Nephron (organoid): Measurements from ENCODE around the gene RFTN1.

Experiments used
- H3K27ac Mint-ChIP-seq, 3 experiments: 2 replicates each; pipeline ENCODE4 v1.8.0; 2020; ENCODE audit warnings: mixed read lengths in 3 of 3, mild to moderate bottlenecking in 2 of 3, moderate library complexity in 1 of 3
- H3K27me3 Mint-ChIP-seq: 2 replicates; pipeline ENCODE4 v1.8.0; 2021; ENCODE audit warnings: low read depth, mild to moderate bottlenecking, moderate library complexity, mixed read lengths
- H3K36me3 Mint-ChIP-seq: 2 replicates; pipeline ENCODE4 v1.8.0; 2020; ENCODE audit warnings: low read depth, mixed read lengths
- H3K4me1 Mint-ChIP-seq: 2 replicates; pipeline ENCODE4 v1.8.0; 2020; ENCODE audit warnings: mixed read lengths
- H3K4me3 Mint-ChIP-seq, 3 experiments: 2 replicates each; pipeline ENCODE4 v1.8.0; 2020; ENCODE audit warnings: mild to moderate bottlenecking in 3 of 3, mixed read lengths in 3 of 3, moderate library complexity in 2 of 3
- H3K9me3 Mint-ChIP-seq: 2 replicates; pipeline ENCODE4 v1.8.0; 2020; ENCODE audit warnings: mixed read lengths
- CTCF ChIP-seq, 3 experiments: fragments of 200-600 bp; sonication (generic); IDR thresholded peaks; one replicate each; pipeline ENCODE4 v1.5.0; 2021; ENCODE audit warnings: antibody characterized with exemption in 3 of 3; ENCODE audit not compliant: unreplicated experiment in 3 of 3

Gene RFTN1

GRCh38 chr3:16455966-16456365 is 57.5 kb downstream of the RFTN1 start:
- no peaks in the 10 kb centered on the region for H3K27me3 Mint-ChIP-seq
- peak overlapping the region in 1 of 3 experiments; percentile 35 for H3K27ac Mint-ChIP-seq
- TF ChIP-seq CTCF (IDR thresholded peaks at IDR 0.05; ENCODE audit: unreplicated experiment in 3 of 3), result no peak
- H3K4me1 Mint-ChIP-seq, result peaks cover 30% of the 10 kb centered on the region
- no peaks in the 10 kb centered on the region for H3K9me3 Mint-ChIP-seq
- no peak overlapping the region for H3K4me3 Mint-ChIP-seq
- H3K36me3 Mint-ChIP-seq, result no peaks in the 10 kb centered on the region

- Mint-ChIP-seq H3K27me3 (no peaks in the 10 kb centered on the region), H3K36me3 (no peaks in the 10 kb centered on the region), H3K27ac (peak overlapping the region; percentile 35 to 64 (median 50)), H3K4me1 (peaks cover 28% of the 10 kb centered on the region), H3K4me3 (no peak overlapping the region), H3K9me3 (no peaks in the 10 kb centered on the region)
- TF ChIP-seq CTCF (IDR thresholded peaks at IDR 0.05; ENCODE audit: unreplicated experiment in 3 of 3), result no peak
Measured at GRCh38 chr3:16455001-16455400, 58.5 kb downstream of the RFTN1 start.

GRCh38 chr3:16452261-16452660 is 61.2 kb downstream of the RFTN1 start:
- H3K4me1 Mint-ChIP-seq, result peaks cover 48% of the 10 kb centered on the region
- no peaks in the 10 kb centered on the region for H3K9me3 Mint-ChIP-seq
- no peak for TF ChIP-seq CTCF (IDR thresholded peaks at IDR 0.05; ENCODE audit: unreplicated experiment in 3 of 3)

GRCh38 chr3:16449369-16449768 is 64.1 kb downstream of the RFTN1 start:
- peaks cover 33% of the 10 kb centered on the region for H3K4me1 Mint-ChIP-seq
- no peaks in the 10 kb centered on the region for H3K9me3 Mint-ChIP-seq
- no peak overlapping the region for H3K4me3 Mint-ChIP-seq
- no peaks in the 10 kb centered on the region for H3K36me3 Mint-ChIP-seq
- peak overlapping the region in 2 of 3 experiments; percentile 91 to 97 for H3K27ac Mint-ChIP-seq
- H3K27me3 Mint-ChIP-seq, result no peaks in the 10 kb centered on the region
- TF ChIP-seq CTCF (IDR thresholded peaks at IDR 0.05; ENCODE audit: unreplicated experiment in 3 of 3), result no peak

More at GRCh38 chr3:16452261-16452660, 61.2 kb downstream of the RFTN1 start:
- no peaks in the 10 kb centered on the region for H3K27me3 Mint-ChIP-seq
- H3K27ac Mint-ChIP-seq, result no peak overlapping the region
- H3K4me3 Mint-ChIP-seq, result no peak overlapping the region
- no peaks in the 10 kb centered on the region for H3K36me3 Mint-ChIP-seq

GRCh38 chr3:16448639-16449070 is 64.8 kb downstream of the RFTN1 start:
- H3K4me3 Mint-ChIP-seq, result peak overlapping the region; percentile 26 to 64 (median 52)
- no peaks in the 10 kb centered on the region for H3K9me3 Mint-ChIP-seq
- TF ChIP-seq CTCF (IDR thresholded peaks at IDR 0.05; ENCODE audit: unreplicated experiment in 3 of 3), result no peak
- H3K27me3 Mint-ChIP-seq, result no peaks in the 10 kb centered on the region
- H3K4me1 Mint-ChIP-seq, result peaks cover 28% of the 10 kb centered on the region
- H3K36me3 Mint-ChIP-seq, result no peaks in the 10 kb centered on the region
- peak overlapping the region; percentile 91 to 97 (median 96) for H3K27ac Mint-ChIP-seq

- no peak for TF ChIP-seq CTCF (IDR thresholded peaks at IDR 0.05; ENCODE audit: unreplicated experiment in 3 of 3)
- Mint-ChIP-seq H3K36me3 (no peaks in the 10 kb centered on the region), H3K4me3 (no peak overlapping the region)
Measured at GRCh38 chr3:16447135-16447534, 66.4 kb downstream of the RFTN1 start.

More at GRCh38 chr3:16447135-16447534, 66.4 kb downstream of the RFTN1 start:
- no peaks in the 10 kb centered on the region for H3K27me3 Mint-ChIP-seq
- no peaks in the 10 kb centered on the region for H3K9me3 Mint-ChIP-seq
- H3K27ac Mint-ChIP-seq, result peak overlapping the region in 1 of 3 experiments; percentile 51
- H3K4me1 Mint-ChIP-seq, result peaks cover 28% of the 10 kb centered on the region
